Renal cortex interstitium (tissue), 11 donors: ENCODE results near the gene MAP4K5. TPM values are rescaled to one million over a fixed set of nuclear protein-coding genes. Genes with fewer than 3 reads are reported as not detected.
A peak's percentile ranks its signal among the peaks of the same experiment; 100 is the strongest.

Experiments used
- DNase-seq, 11 donors: peaks; one replicate each; pipeline ENCODE4 v3.0.0-alpha.2; 2013; ENCODE audit warnings: low read depth in 9 of 11, low spot score in 4 of 11; ENCODE audit errors: extremely low read depth in 1 of 11
- polyA plus RNA-seq, 3 donors: library from polyadenylated mRNA; unstranded; fragments of 120-200 nt; gene quantifications; one replicate each; pipeline ENCODE4 v1.2.1, GENCODE V29; 2013; ENCODE audit not compliant: insufficient read length in 3 of 3

The MAP4K5 gene
- polyA plus RNA-seq, 3 donors, result 45.9 to 61.2 (median 55.8) TPM

DNA sequence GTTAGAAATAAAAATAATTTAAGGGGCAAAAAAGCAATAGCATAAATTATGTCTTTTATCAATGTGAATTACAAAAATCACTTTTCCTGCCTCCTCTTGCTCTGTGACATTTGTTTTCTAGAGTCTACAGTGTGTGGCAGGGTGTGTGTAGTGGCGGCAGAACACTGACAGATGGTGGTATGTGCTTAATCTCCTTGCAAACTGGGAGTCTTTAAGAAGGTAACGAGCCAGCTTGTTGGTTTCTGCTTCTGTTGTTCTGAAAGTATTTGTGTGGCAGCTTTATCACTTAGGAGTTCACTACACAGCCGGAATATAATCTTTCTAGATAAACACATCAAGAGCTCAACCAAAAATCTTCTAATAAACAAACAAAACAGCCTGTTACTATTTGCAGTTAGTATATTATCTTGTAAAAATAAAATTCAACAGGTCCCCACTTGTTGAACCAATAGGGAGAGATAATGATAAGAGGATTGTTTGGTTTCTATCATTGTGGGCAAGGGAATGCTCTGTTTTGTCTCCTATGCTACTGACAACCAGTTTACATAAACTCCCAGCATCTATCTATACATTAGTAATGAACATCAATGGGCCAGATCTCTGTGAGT is 148.6 kb downstream of the MAP4K5 start:
- peak in 1 of 11 donors; percentile 53 for DNase-seq

DNA sequence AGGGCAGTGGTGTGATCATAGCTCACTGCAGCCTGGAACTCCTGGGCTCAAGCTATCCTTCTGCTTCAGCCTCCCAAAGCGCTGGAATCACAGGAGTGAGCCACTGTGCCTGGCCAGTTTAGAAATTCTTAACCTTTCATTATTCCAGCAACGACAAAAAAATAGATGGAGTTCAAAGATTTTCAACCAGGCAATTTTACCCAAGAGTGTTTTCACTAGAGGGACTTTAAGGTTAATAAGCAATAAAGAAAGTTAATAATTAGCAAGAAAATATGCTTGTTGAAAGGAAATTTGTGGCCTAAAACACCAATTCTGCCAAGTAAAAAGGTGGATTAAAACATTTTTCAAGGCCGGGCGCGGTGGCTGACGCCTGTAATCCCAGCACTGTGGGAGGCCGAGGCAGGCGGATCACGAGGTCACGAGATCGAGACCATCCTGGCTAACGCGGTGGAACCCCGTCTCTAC is 150.5 kb downstream of the MAP4K5 start:
- no peak for DNase-seq

DNA sequence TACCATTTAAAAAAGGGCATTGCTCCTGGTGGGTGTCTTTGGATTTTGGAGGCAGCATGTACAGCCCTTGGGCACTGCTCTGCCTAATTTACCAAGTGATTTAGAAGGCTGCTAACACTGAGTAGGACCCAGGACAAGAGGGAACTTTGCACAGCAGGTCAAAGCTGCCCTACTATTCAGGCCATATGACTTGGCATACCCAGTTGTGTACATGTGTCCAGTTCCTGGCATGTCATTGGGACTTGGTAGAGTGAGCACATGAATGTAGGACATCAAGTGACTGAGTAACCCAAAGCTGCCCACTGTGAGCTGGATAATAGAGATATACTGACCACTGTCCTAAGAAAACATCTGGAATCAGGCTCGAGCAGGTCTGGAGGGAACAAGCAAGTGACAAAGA is 151.4 kb downstream of the MAP4K5 start:
- no peak for DNase-seq

DNA sequence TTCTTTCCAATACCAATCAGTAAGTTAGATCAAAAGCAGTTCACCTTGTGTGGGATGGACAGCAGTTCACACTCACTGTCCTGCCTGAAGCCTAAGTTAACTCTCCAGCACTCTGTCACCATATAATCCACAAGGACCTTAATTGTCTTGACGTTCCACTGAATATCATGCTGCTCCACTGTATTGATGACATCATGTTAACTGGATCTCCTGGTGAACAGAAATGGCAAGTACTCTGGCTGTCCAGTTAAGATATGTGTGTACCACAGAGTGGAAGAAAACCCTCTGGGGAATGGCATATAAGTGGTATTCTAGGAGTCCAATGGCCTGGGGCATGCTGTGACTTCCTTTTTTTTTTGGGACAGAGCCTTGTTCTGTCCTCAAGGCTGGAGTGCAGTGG is 151.9 kb downstream of the MAP4K5 start:
- DNase-seq, result no peak

DNA sequence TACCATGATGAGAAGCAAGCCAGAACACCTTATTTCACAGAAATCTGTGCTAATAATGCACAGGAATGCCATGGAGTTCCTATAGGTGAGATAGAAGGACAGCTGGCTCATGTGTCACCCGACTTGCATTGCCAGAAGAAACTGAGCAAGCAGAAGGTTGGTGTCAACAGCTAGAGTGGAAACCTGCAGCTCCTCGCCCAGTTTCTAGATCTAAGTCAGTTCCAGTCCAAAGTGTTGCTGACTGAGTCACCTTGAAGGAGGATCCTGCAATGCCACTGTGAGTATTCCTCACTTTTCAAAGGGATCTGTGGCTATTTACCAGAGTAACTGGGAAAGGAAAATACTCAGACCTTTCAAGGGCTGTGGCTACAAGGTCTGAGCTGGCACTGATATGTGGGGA is 152.8 kb downstream of the MAP4K5 start:
- no peak for DNase-seq

DNA sequence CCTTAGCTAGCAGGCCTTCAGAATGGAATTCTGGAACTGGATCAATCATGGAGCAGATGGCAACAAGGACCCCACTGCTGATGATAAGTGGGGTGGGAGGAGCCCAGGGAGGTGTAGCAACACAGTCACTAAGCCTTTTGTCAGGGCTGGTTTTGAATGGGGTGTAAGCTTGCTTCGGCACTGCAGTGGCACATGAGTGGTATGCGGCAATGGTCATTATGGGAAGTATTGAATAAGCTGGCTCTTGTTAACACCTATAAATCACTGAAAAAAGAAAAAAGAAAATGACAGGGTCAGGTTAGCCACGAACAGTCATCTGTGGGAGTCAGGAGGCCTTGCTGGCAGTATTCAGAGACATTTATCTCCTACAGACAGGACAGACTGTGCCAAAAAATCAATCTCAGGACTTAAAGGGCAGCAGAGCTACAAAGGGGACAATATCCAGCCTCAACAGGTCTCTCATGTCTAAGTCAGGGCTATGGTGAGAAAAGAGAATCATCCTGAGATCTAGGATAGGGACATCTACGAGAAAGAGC is 154.8 kb downstream of the MAP4K5 start:
- DNase-seq, result no peak

DNA sequence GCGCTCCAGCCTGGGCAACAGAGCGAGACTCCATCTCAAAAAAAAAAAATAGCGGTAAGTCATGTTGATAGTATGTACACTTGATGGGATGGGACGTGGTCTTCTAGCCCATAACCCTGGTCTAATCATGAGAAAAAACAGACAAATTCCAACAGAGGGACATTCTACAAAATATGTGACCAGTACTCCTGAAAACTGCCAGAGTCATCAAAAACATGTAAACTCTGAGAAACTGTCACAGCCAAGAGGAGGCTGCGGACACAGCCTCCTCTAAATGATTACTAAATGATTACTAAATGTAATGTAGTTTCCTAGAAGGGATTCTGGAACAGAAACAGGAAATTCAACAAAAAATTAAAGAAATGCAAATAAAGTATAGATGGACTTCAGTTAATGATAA is 156.6 kb downstream of the MAP4K5 start:
- no peak for DNase-seq

DNA sequence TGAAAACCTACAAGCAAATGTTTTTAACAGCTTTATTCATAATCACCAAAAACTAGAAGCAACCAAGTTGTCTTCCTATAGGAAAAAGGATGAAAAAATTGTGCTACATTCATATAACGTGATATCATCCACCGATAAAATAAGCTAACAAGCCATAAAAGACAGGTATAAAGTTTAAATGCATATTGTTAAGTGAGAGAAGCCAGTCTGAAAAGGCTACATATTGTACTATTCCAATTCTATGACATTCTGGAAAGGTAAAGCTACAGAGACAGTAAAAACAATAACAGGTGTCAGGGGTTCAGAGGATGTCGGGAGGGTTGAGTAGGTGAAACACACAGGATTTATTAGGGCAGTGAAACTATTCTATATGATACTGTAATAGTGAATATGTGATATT is 158.4 kb downstream of the MAP4K5 start:
- no peak for DNase-seq

DNA sequence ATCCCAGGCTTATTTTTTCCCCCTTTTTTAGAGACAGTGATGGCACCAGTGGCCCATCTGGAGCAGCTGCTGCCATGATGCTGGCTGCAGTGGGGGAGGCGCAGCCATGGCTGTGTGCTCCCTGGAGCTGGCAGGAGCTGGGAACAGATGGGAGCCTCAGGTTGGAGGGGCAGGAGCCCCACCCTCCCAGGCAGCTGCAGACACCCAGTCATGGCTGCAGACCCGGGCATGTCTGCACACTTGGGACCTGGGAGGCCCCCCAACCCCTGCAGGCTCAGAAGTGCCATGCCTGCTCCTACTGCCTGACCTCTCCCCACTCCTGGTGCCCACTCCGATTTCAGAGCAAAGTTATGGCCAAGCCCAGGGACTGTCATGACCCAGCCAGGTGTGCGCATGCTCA is 160.8 kb downstream of the MAP4K5 start:
- DNase-seq, result no peak

Other genes with a start within 250 kb of the MAP4K5 start
- 10 to 100 TPM in 2 of 3 donors, 1 to 10 TPM in 1; 9.7 to 11.2 (median 10.2) TPM for gene L2HGDH, start 220.3 kb downstream of the MAP4K5 start, polyA plus RNA-seq
- 10 to 100 TPM; 21.8 to 28.8 (median 24.1) TPM for gene DMAC2L, start 220.2 kb downstream of the MAP4K5 start, polyA plus RNA-seq
- 1 to 10 TPM; 6.2 to 8.4 (median 7.4) TPM for gene CDKL1, start 135.7 kb downstream of the MAP4K5 start, polyA plus RNA-seq
- gene ATL1, start 27.6 kb upstream of the MAP4K5 start, polyA plus RNA-seq, result 10 to 100 TPM in 1 of 3 donors, 1 to 10 TPM in 2; 7.9 to 11.0 (median 8.5) TPM
- gene SAV1, start 135.7 kb upstream of the MAP4K5 start, polyA plus RNA-seq, result 10 to 100 TPM; 37.4 to 44.2 (median 39.3) TPM